GM18873 (cell line): ENCODE results near the gene YPEL2.

Experiments
- ATAC-seq: cut with Tn5 transposase; IDR thresholded peaks from one replicate; pipeline ENCODE4 v1.9.1; 2021; ENCODE audit warnings: mild to moderate bottlenecking, moderate library complexity, moderate number of reproducible peaks; ENCODE audit not compliant: unreplicated experiment, low FRiP score

YPEL2 gene

GRCh38 chr17:59355030-59355701 is 23.7 kb downstream of the YPEL2 start:
- ATAC-seq = no peak

- no peak for ATAC-seq
Observed at GRCh38 chr17:59355702-59356325, 24.4 kb downstream of the YPEL2 start.

GRCh38 chr17:59356543-59357218 is 25.2 kb downstream of the YPEL2 start:
- no peak for ATAC-seq

GRCh38 chr17:59357219-59357697 is 25.8 kb downstream of the YPEL2 start:
- no peak for ATAC-seq

GRCh38 chr17:59357929-59358328 is 26.5 kb downstream of the YPEL2 start:
- ATAC-seq = no peak

- ATAC-seq = no peak
Observed at GRCh38 chr17:59361386-59361785, 29.9 kb downstream of the YPEL2 start.

- ATAC-seq = no peak
Observed at GRCh38 chr17:59361916-59362810, 30.7 kb downstream of the YPEL2 start.

- no peak for ATAC-seq
Observed at GRCh38 chr17:59362811-59363205, 31.4 kb downstream of the YPEL2 start.

GRCh38 chr17:59365383-59365981 is 34.0 kb downstream of the YPEL2 start:
- no peak for ATAC-seq

- no peak for ATAC-seq
Observed at GRCh38 chr17:59366040-59366757, 34.7 kb downstream of the YPEL2 start.

GRCh38 chr17:59366773-59367656 is 35.6 kb downstream of the YPEL2 start:
- no peak for ATAC-seq

GRCh38 chr17:59367657-59368045 is 36.2 kb downstream of the YPEL2 start:
- ATAC-seq = no peak

GRCh38 chr17:59368218-59368857 is 36.9 kb downstream of the YPEL2 start:
- no peak for ATAC-seq

- ATAC-seq = no peak
Observed at GRCh38 chr17:59369031-59369975, 37.8 kb downstream of the YPEL2 start.

GRCh38 chr17:59370593-59371299 is 39.3 kb downstream of the YPEL2 start:
- no peak for ATAC-seq

- ATAC-seq = no peak
Observed at GRCh38 chr17:59371416-59372100, 40.1 kb downstream of the YPEL2 start.
